Lower leg skin (tissue), 4 donors: ENCODE results near the gene ABCD1. TPM values are rescaled to one million over a fixed set of nuclear protein-coding genes. Genes with fewer than 3 reads are reported as not detected.

Experiments
- DNase-seq, 2 donors: peaks; one replicate each; pipeline ENCODE4 v3.0.0-alpha.2; 2019; ENCODE audit warnings: low spot score in 2 of 2
- H3K4me3 ChIP-seq: fragments of 200-600 bp; sonication (generic); 2 replicates; pipeline ENCODE4 v1.5.1; 2017; ENCODE audit warnings: mild to moderate bottlenecking, low read depth; ENCODE audit not compliant: poor library complexity, severe bottlenecking
- POLR2A ChIP-seq, 2 donors: fragments of 450-650 bp; IDR thresholded peaks; one replicate each; pipeline ENCODE4 v1.6.1; 2016 to 2017; ENCODE audit warnings: antibody characterized with exemption in 2 of 2, mild to moderate bottlenecking in 1 of 2, moderate library complexity in 1 of 2
- WGBS, 2 donors: methylation state at CpG; one replicate each; pipeline ENCODE4 v1.1.5; 2018; 5-methylcytosine and 5-hydroxymethylcytosine counted together
- intact Hi-C: fragments of 100-400 bp; cut with DNase I; formaldehyde crosslinking; loops from one replicate; pipeline ENCODE4 v1.15.0; 2023; ENCODE audit warnings: low total_unique reads
- total RNA-seq, 4 donors: library from RNA; depleted of rRNA; stranded (reverse); fragments of >200 nt; gene quantifications; one replicate each; pipeline ENCODE4 v1.1.0, GENCODE V29; 2016
- TF ChIP-seq, protein P1 (sequence below), 3 donors: fragments of 450-650 bp; IDR thresholded peaks; one replicate each; pipeline ENCODE4 v1.5.1; 2016; ENCODE audit warnings: antibody characterized with exemption in 3 of 3, mild to moderate bottlenecking in 3 of 3, moderate library complexity in 2 of 3

Gene ABCD1
- total RNA-seq, 4 donors from 2014 or later, result 5.0 to 9.3 (median 7.4) TPM

DNA sequence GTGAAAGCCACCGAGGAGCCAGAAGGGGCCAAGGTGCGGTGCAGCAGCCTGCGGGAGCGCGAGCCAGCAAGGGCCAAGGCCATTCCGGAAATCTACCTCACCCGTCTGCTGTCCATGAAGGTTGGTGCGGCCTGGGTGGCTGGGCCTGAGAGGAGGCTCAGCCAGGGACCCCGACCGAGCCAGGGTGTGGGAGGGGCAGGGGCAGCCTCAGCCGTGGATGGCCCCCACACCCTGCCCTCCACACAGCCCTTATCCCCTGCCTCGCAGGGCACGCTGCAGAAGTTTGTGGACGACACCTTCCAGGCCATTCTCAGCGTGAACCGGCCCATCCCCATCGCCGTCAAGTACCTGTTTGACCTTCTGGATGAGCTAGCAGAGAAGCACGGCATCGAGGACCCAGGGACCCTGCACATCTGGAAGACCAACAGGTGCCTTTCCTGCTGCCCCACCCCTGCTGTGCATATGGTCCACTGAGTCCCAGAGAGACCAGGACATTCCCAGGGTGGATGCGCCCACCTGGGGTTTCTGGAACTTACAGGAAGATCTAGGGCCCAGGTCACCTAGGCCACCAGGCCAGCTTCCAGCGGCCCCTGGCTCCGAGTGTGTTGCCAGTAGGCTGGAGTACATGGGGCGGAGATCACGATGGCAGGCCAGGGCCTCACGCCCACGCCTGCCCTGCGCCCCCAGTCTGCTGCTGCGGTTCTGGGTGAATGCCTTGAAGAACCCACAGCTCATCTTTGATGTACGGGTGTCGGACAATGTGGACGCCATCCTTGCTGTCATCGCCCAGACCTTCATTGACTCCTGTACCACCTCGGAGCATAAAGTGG, 52.8 kb downstream of the ABCD1 start:
- no peak for DNase-seq
- H3K4me3 ChIP-seq, result no peak overlapping the region
- intact Hi-C loops, result no loop called here
- 76 to 92% methylated on average over 8 to 29 of the region's 34 CpGs for WGBS, 2 donors
- TF ChIP-seq POLR2A (IDR thresholded peaks at IDR 0.05), result no peak
- TF ChIP-seq, protein P1, sequence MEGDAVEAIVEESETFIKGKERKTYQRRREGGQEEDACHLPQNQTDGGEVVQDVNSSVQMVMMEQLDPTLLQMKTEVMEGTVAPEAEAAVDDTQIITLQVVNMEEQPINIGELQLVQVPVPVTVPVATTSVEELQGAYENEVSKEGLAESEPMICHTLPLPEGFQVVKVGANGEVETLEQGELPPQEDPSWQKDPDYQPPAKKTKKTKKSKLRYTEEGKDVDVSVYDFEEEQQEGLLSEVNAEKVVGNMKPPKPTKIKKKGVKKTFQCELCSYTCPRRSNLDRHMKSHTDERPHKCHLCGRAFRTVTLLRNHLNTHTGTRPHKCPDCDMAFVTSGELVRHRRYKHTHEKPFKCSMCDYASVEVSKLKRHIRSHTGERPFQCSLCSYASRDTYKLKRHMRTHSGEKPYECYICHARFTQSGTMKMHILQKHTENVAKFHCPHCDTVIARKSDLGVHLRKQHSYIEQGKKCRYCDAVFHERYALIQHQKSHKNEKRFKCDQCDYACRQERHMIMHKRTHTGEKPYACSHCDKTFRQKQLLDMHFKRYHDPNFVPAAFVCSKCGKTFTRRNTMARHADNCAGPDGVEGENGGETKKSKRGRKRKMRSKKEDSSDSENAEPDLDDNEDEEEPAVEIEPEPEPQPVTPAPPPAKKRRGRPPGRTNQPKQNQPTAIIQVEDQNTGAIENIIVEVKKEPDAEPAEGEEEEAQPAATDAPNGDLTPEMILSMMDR (IDR thresholded peaks at IDR 0.05), result no peak

DNA sequence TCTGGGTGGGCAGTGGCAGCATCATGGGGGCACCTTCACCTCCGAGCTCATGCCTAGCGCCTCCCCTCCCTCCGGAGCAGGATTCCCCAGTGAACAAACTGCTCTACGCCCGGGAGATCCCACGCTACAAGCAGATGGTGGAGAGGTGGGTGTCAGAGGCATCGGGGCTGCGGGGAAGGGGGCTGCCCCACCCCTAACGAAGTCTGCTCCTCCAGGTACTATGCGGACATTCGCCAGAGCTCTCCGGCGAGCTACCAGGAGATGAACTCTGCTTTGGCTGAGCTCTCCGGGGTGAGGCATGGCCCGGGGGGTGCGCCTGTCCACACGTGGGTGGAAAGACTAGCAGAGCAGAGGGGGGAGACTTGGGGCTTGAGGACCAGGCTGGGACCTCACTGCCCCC, 53.5 kb downstream of the ABCD1 start:
- DNase-seq, result no peak
- TF ChIP-seq POLR2A (IDR thresholded peaks at IDR 0.05), result no peak
- TF ChIP-seq, protein P1 (IDR thresholded peaks at IDR 0.05), result no peak
- intact Hi-C loops, result no loop called here
- H3K4me3 ChIP-seq, result no peak overlapping the region
- WGBS, 2 donors, result 30 to 58% methylated on average over 12 to 17 of the region's 17 CpGs

DNA sequence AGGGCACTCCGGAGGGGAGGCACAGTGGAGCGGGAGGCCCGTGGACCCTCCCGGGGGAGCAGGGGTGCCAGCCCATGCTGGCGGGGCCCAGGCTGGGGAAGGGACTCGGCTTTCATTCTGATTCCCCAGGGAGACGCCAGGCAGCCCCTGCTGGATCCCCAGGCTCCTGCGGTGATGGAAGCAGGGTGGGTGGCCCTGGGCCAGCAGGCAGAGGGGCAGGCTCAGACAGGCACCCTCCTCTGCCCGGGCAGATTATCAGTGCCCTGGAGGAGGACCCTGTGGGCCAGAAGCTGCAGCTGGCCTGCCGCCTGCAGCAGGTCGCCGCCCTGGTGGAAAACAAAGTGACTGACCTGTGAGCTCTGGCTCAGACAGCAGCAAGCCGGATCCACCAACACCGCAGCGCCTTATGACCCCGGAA, 54.0 kb downstream of the ABCD1 start:
- 66% methylated on average over 13 of the region's 16 CpGs; no CpG with 5 or more reads in 1 of the 2 donors for WGBS, 2 donors
- H3K4me3 ChIP-seq, result no peak overlapping the region
- no peak for DNase-seq
- intact Hi-C loops, result no loop called here
- TF ChIP-seq, protein P1 (IDR thresholded peaks at IDR 0.05), result no peak
- TF ChIP-seq POLR2A (IDR thresholded peaks at IDR 0.05), result no peak

DNA sequence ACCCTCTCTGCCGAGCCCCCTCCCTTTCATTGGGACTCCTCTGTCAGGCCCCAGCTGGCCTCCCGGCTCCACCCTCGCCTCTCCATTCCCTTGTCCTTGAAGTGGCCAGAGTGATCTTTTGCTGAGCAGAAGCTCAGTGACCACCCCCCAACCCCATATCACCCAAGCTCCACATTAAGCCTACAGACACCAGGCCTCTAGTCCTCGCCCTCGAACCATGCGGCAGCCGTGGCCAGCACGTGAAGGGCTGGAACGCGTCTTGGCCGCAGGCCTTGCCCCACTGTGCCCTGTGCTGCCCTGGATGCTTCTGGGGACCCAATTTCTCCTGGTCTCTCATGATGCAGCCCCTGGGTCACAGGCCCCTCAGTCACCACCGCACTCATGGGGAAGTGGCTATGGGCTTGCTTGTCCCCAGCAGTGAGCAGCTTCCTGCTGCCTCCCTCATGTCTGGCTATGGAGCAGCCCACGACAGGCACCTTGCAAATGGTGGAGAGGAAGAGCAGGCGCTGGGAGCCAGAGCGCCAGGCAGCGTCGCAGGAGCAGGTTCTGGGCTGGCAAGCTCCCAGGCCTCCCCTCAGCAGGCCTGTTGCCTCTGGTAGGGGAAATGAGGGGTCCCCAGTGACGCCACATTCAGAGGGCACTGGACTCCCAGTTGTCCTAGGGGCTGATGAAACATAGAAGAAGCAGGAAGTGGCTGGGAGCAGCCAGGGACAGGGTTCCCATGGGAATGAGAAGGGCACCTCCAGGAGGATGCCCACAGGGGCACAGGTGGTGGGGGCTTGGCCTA, 55.4 kb downstream of the ABCD1 start:
- intact Hi-C loops, result no loop called here
- 76 to 90% methylated on average over 9 to 18 of the region's 18 CpGs for WGBS, 2 donors
- TF ChIP-seq, protein P1 (IDR thresholded peaks at IDR 0.05), result no peak
- no peak for TF ChIP-seq POLR2A (IDR thresholded peaks at IDR 0.05)
- DNase-seq, result no peak
- H3K4me3 ChIP-seq, result no peak overlapping the region

DNA sequence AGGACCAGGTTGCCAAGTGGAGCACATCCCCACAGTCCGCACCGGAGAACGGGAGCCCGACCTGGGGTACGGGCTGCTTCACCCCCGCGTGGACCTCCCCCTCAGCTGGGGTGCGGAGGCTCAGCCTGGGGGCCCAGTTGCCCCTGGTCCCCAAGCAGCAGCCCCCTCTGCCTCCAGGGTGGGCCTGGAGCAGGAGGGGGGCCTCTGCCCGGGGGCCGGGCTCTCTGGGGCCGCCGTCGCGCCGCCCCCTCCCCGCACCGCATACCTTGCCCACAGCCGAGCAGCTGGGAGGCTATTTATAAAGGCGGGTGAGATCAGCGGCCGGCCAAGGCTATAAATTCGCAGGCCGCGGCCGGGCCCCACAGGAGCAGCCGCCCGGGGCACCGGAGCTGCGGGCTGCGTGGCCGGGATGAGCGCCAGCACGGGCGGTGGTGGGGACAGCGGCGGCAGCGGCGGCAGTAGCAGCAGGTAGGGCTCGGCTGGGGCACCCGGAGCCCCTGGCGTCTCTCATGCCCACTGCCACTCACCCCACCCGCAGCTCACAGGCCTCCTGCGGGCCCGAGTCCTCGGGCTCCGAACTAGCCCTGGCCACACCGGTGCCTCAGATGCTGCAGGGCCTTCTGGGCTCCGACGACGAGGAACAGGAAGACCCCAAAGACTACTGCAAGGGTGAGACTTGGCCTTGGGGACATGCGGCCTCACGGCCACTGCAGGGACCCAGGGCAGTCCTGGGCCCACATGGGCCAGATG, 56.2 kb downstream of the ABCD1 start, which contains the start of gene SRPK3:
Gene SRPK3, plus strand, starts transcription at position 364 of the 750 bp plus-strand sequence. Its CDS starts 46 bp downstream, at position 410.
- intact Hi-C loops, result no loop called here
- TF ChIP-seq, protein P1 (IDR thresholded peaks at IDR 0.05), result no peak
- no peak for TF ChIP-seq POLR2A (IDR thresholded peaks at IDR 0.05)
- no peak for DNase-seq
- H3K4me3 ChIP-seq, result no peak within 1 kb of the TSS
- 7 to 60% methylated on average over 27 to 30 of the region's 52 CpGs for whole genome bisulfite sequencing, 2 donors
